Adrenal gland (tissue), 5 donors: ENCODE measurements around the gene SH3D19.

ENCODE experiments used
- POLR2A ChIP-seq, 2 donors: fragments of 450-650 bp; IDR thresholded peaks; one replicate each; pipeline ENCODE4 v1.6.1; 2017; ENCODE audit warnings: antibody characterized with exemption in 2 of 2, mild to moderate bottlenecking in 2 of 2, moderate library complexity in 1 of 2
- TF ChIP-seq, protein P1 (sequence below), 6 experiments: fragments of 450-650 bp in 4 of 6; fragments of 200-600 bp in 2 of 6; sonication (generic) in 1 of 6; IDR thresholded peaks; 1 replicate in 5 of 6; 2 replicates in 1 of 6; pipeline versions ENCODE4 v1.5.1 to v1.8.0; 2016 to 2021; ENCODE audit warnings: antibody characterized with exemption in 6 of 6, mild to moderate bottlenecking in 2 of 6, moderate library complexity in 1 of 6
- donor health status: DM: no; HTN: no; CAD: no.

GRCh38 chr4:151316645-151317044 lies 8.8 kb downstream of the SH3D19 start:
- TF ChIP-seq, protein P1, sequence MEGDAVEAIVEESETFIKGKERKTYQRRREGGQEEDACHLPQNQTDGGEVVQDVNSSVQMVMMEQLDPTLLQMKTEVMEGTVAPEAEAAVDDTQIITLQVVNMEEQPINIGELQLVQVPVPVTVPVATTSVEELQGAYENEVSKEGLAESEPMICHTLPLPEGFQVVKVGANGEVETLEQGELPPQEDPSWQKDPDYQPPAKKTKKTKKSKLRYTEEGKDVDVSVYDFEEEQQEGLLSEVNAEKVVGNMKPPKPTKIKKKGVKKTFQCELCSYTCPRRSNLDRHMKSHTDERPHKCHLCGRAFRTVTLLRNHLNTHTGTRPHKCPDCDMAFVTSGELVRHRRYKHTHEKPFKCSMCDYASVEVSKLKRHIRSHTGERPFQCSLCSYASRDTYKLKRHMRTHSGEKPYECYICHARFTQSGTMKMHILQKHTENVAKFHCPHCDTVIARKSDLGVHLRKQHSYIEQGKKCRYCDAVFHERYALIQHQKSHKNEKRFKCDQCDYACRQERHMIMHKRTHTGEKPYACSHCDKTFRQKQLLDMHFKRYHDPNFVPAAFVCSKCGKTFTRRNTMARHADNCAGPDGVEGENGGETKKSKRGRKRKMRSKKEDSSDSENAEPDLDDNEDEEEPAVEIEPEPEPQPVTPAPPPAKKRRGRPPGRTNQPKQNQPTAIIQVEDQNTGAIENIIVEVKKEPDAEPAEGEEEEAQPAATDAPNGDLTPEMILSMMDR (IDR thresholded peaks at IDR 0.05) = no peak
- no peak for TF ChIP-seq POLR2A (IDR thresholded peaks at IDR 0.05)
